Stimulated activated CD8-positive, alpha-beta memory T cell treated with anti-CD3 and anti-CD28 coated beads, Interleukin-15, amount 100 ng/mL, for 1 hour (primary cell): ENCODE results near the gene FGD3.
A peak's percentile ranks its signal among the peaks of the same experiment; 100 is the strongest.
"Not testable (repeated sequence)": the region's sequence is repeated elsewhere in the genome, so short reads cannot be mapped to it uniquely, and the experiment has no call there.

ENCODE experiments used
- DNase-seq: peaks from one replicate; pipeline ENCODE4 v3.0.0-alpha.2; 2020; ENCODE audit warnings: low read depth

Gene FGD3

DNA sequence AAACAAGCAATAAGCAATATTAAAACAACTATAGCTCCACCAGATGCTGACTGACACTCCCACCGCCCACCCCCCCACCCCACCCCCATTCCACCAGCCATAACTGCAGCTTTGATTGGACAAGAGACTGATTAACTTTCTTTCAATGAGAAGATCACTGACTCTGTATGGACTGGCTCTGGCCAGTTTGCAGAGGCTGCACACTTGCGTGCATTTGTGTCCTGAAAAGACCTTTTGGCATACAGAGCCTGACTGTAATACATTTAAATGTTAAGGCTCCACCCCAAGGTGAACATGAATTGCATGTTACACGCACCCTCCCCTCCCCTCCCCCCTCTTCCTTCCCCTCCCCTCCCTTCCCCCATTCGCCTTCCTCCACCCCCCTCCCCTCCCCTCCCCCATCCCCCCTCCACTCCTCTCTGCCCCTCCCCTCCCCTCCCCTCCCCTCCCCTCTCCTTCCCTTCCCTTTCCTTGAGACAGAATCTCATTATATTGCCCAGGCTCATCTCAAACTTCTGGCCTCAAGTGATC, 31.1 kb downstream of the FGD3 start:
- DNase-seq, result no peak

- DNase-seq, result no peak
Observed at GRCh38 chr9:92979283-92980056, 32.1 kb downstream of the FGD3 start.

GRCh38 chr9:92980085-92980745, 32.9 kb downstream of the FGD3 start:
- no peak for DNase-seq

DNA sequence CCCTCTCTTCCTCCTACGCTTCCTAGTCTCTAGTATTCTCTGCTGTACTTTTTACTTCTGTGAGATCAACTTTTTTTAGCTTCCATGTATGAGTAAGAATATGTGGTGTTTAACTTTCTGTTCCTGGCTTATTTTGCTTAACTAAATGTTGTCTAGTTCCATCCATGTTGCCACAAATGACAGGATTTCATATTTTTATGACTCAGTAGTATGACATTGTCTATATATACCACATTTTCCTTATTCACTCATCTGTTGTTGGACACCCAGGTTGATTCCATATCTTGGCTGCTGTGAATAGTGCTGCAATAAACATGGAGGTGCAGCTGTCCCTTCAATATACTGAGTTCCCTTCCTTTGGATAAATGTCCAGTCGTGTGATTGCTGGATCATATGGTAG, 34.8 kb downstream of the FGD3 start:
- no peak for DNase-seq

DNA sequence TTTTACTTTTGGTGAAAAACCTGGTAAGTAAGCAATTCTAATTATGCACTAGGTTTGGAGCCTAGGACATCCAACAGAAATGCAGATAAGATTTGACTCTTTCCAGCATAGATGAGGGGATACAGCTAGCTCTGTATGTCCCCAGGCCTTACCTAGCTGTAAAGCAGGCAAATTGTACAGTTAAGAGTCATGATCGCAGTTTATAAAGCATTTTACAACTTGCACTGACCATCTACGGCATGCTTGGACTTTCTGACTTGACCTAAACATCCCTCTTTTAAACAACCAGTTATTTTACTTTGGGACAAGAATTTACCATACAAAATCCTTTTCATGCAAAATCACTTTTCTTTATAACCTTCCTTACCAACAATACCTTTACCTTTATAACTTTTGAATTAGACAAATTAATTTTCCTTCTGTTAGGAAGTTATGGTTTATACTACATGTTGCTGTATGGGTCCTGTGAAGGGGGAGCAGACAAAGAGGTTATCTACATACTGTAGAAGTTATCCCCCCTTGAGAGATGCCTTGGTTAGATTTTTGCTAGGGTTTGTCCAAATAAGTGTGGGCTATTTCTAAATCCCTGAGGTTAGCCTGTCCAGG, 36.8 kb downstream of the FGD3 start:
- no peak for DNase-seq

GRCh38 chr9:92984976-92985375, 37.7 kb downstream of the FGD3 start:
- no peak for DNase-seq

GRCh38 chr9:92986176-92987119, 39.1 kb downstream of the FGD3 start:
- peak; percentile 29 for DNase-seq

GRCh38 chr9:92988215-92988768, 41.0 kb downstream of the FGD3 start:
- DNase-seq, result no peak

DNA sequence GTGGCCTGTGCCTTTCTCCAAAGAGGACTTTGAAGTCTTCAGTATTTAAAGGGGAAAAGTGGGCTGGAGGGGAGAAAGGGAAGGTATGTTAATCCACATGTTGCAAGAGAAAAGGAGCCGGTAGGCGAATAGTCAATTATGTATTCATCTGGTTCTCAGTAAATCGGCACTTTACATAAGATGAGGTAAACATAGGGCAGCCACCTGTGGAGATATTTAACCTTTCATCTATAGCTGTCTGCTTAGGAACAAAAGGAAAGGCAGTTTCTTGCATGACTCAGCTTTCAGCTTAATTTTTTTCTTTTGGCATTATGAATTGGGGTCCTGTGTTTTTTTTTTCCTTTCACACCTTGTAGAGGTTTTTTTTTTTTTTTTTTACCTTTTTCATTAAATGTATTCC, 42.2 kb downstream of the FGD3 start:
- DNase-seq, result no peak

DNA sequence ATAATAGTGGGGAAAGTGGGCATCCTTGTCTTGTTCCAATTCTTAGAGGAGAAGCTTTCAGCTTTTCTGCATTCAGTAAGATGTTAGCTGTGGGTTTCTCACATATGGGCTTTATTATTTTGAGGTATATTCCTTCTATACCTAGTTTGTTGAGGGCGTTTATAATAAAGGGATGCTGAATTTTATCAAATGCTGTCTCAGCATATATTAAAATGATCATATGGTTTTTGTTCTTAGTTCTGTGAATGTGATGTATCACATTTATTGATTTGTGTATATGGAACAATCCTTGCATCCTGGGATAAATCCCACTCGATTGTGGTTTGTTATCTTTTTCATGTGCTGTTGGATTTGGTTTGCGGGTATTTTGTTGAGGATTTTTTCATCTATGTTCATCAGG, 43.1 kb downstream of the FGD3 start:
- no peak for DNase-seq

DNA sequence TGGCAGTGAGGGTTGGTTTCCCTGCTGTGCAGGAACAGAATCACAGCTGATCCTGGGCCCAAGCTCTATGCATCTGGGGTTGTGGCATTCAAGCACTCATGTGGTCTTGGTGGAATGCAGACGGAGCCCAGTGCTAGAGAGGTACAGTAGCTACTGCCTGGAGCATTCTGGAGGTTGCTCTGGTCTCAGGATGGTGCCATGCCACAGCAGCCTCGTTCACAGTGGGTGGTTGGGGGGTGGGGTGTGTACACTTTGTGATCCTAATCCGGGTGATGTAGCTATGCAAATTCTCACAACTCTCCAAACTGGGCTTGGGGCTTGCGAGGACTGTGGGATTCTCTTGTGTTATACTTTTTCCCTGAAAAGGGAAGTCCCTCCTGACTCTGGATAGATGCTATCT, 45.2 kb downstream of the FGD3 start:
- no peak for DNase-seq

GRCh38 chr9:92998871-92999270, 51.5 kb downstream of the FGD3 start:
- not testable (repeated sequence) for DNase-seq

DNA sequence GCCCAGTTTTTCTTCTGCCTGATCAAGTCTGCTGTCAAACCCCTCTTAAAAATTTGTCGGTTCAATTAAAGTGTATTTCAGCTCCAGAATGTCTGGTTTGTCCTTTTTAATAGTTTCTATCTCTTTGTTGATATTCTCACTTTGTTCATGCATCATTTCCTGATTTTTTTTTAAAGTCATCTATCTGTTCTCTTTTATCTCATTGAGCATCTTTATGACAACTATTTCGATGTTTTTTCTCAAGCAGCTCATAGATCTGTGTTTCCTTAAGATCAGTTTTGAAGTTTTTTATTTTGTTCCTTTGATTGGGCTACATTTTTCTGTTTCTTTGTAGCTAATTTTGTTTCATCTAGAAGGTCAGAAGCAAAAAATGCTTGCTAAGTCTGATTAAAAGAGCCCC, 53.7 kb downstream of the FGD3 start:
- no peak for DNase-seq

- no peak for DNase-seq
Observed at GRCh38 chr9:93002700-93003099, 55.4 kb downstream of the FGD3 start.

- peak; percentile 28 for DNase-seq
Observed at GRCh38 chr9:93003552-93004407, 56.5 kb downstream of the FGD3 start.

DNA sequence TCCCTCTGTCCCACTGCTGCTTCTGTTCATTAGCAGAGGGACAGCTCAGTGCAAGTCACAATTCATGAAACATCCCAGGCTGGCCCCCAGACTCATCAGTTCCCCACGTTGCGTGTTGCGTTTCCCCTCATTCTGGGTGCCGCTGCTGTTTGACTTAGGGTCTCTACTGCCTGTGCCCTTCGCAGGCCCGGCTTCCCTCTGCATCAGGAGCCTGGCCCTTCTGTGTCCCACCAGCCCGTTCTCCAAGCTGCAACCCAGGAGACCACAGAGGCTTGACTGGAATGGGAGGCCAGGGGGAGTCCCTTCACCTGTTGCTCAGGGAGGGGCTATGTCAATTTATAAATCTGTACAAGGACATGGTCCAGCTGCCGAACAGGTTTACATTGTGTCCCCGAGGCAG, 57.2 kb downstream of the FGD3 start:
- no peak for DNase-seq

GRCh38 chr9:93005876-93006275, 58.6 kb downstream of the FGD3 start:
- no peak for DNase-seq

DNA sequence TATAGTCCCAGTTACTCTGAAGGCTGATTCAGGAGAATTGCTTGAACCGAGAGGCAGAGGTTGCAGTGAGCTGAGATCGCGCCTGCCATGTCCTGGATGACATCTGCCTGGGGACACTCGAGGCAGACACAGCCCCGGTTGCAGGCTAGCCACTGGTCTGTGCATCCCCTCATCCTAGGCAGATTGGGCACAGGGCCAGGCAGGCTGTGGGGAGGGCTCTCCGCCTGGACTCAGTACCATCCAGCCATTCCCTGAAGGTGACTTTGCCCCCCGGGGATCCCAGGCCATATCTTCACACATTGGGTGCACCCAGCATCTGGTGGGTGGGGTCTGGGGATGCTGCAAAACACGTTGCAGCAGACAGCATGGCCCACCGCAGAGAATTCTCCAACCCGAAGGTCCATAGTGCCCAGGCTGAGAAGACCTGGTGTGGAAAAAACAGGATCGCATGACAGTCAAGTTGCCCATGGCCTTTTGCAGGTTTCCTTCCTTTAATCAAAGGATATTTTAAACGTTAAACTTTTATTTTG, 60.3 kb downstream of the FGD3 start:
- DNase-seq, result no peak

DNA sequence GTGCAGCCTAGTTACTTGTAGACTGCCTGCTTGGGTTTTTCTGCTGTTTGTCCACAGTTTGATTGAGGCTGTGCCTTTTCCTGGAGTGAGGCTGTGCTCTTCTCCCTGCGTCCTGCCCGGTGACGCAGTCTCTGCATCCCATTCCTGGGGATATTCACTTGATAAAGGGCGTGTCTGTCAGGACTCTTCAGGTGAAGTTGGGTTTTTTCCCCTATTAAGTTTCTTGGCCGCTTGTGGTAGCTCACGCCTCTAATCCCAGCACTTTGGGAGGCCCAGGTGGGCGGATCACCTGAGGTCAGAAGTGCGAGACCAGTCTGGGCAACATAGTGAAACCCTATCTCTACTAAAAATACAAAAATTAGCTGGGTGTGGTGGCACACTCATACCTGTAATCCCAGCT, 61.1 kb downstream of the FGD3 start:
- DNase-seq, result no peak

DNA sequence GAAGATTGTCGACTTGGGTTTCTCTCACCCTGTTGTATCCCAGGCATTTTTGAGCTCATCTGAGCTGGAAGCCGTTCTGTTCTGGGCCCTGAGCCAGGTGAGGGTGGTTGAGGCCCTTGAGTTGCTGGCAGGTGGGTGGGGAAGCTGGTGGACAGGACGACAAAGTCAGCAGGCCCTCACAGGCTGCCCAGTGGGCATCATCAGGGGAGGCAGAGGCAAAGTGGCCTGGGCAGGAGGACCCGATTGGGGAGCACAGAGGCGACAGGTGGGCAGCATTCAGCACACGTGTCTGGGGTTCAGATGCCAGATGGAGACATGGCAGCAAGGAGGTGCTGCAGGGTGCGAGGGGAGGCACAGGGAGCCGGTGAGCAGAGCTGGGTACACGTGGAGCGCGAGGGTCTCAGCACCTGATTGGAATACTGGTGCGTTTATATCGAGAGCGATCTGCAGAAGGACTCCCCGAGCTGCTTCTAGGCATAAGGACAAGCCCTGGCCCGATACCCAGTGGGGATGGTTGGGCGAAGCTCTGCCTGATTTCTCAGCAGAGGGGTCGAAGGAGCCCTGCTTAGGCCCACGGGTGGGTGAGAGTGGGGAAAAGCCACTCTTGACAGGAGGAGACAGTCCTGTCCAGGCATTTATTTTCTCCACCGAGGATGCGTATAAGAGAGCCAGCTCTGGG, 62.2 kb downstream of the FGD3 start:
- DNase-seq, result no peak
